Parathyroid adenoma (tissue), 2 donors: ENCODE results near the gene MYLK.

ENCODE experiments used
- H2AFZ ChIP-seq: fragments of 300-600 bp; sonication (generic); one replicate; pipeline ENCODE4 v1.7.0; 2017; ENCODE audit warnings: antibody characterized with exemption, mild to moderate bottlenecking
- H3K27ac ChIP-seq: fragments of 300-600 bp; sonication (generic); one replicate; pipeline ENCODE4 v1.7.0; 2017
- H3K27me3 ChIP-seq: fragments of 300-600 bp; sonication (generic); one replicate; pipeline ENCODE4 v1.7.0; 2017; ENCODE audit warnings: low read length; ENCODE audit not compliant: control insufficient read depth, insufficient read depth
- H3K36me3 ChIP-seq: fragments of 300-600 bp; sonication (generic); one replicate; pipeline ENCODE4 v1.7.0; 2017; ENCODE audit warnings: low read length; ENCODE audit not compliant: control insufficient read depth, insufficient read depth
- H3K4me1 ChIP-seq: fragments of 300-600 bp; sonication (generic); one replicate; pipeline ENCODE4 v1.7.0; 2017; ENCODE audit warnings: control low read depth
- H3K4me2 ChIP-seq: fragments of 300-600 bp; sonication (generic); one replicate; pipeline ENCODE4 v1.7.0; 2017; ENCODE audit warnings: low read length
- H3K4me3 ChIP-seq: fragments of 300-600 bp; sonication (generic); one replicate; pipeline ENCODE4 v1.7.0; 2017; ENCODE audit warnings: low read depth, low read length
- H3K79me2 ChIP-seq: fragments of 300-600 bp; sonication (generic); one replicate; pipeline ENCODE4 v1.7.0; 2017; ENCODE audit warnings: control low read depth
- H3K9ac ChIP-seq: fragments of 300-600 bp; sonication (generic); one replicate; pipeline ENCODE4 v1.7.0; 2017; ENCODE audit warnings: mild to moderate bottlenecking
- H3K9me3 ChIP-seq: fragments of 300-600 bp; sonication (generic); one replicate; pipeline ENCODE4 v1.7.0; 2017; ENCODE audit warnings: low read length; ENCODE audit not compliant: control insufficient read depth
- TF ChIP-seq, protein P1 (sequence below): fragments of 300-600 bp; sonication (generic); IDR thresholded peaks from one replicate; pipeline ENCODE4 v1.7.0; 2017; ENCODE audit warnings: antibody characterized with exemption, mild to moderate bottlenecking
- donor health status: primary hyperparathyroidism.

MYLK gene

DNA sequence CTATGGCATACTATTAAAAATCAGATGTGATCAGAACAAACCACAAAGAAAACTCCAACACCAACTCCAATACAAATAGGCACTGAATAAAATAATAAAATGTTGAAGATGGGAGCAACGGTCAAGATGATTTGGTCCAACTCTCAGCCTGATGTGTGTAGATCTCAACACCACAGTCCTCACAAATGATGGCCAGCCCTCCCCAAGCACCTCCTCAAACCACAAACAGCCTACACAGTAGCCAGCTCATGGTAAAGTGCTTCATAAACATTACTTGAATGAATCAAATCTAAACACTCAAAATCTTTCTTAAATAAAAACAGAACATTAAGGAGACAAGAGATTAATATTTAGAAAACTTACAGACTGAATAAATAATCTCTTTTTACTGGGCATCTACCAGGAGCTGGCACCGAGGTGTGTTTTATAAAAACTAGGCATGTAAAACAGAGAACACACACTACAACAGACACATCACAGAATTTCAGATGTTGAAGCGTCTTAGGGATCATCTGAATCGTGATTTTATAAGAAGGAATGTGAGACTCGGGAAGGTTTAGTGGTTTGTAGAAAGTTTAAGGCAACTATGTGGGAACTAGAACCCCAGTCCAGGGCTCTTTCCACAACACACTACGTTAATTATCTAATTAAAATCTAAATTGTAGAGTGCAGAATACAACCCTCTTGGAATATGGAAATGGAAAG, 102.4 kb downstream of the MYLK start:
- H3K27ac ChIP-seq, result no peak overlapping the region
- TF ChIP-seq, protein P1, sequence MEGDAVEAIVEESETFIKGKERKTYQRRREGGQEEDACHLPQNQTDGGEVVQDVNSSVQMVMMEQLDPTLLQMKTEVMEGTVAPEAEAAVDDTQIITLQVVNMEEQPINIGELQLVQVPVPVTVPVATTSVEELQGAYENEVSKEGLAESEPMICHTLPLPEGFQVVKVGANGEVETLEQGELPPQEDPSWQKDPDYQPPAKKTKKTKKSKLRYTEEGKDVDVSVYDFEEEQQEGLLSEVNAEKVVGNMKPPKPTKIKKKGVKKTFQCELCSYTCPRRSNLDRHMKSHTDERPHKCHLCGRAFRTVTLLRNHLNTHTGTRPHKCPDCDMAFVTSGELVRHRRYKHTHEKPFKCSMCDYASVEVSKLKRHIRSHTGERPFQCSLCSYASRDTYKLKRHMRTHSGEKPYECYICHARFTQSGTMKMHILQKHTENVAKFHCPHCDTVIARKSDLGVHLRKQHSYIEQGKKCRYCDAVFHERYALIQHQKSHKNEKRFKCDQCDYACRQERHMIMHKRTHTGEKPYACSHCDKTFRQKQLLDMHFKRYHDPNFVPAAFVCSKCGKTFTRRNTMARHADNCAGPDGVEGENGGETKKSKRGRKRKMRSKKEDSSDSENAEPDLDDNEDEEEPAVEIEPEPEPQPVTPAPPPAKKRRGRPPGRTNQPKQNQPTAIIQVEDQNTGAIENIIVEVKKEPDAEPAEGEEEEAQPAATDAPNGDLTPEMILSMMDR, result no peak
- no peaks in the 10 kb centered on the region for H3K79me2 ChIP-seq
- no peak overlapping the region for H2AFZ ChIP-seq
- no peaks in the 10 kb centered on the region for H3K36me3 ChIP-seq
- no peaks in the 10 kb centered on the region for H3K4me1 ChIP-seq
- no peak overlapping the region for H3K9ac ChIP-seq
- no peaks in the 10 kb centered on the region for H3K27me3 ChIP-seq
- H3K4me2 ChIP-seq, result no peak overlapping the region
- no peak overlapping the region for H3K4me3 ChIP-seq
- no peaks in the 10 kb centered on the region for H3K9me3 ChIP-seq

DNA sequence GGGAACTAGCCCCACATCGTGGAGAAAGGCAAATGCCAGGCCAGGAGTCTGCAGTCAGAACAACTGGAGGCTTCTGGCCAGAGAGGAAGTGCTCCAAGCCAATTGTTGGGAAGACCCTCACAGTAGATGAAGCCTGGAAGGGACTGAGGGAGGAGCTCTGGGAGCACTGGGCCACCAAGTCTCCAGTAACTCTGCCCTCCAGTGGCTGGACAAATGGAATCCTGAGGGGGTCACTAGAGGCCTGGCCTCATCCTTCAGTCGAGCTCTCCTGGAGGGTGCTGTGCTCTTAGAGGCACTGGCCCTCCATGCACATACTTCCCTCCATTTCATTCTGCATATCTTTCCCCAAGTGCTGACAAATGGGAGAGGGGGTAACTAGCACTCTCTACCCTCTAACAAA, 103.0 kb downstream of the MYLK start:
- no peaks in the 10 kb centered on the region for H3K27me3 ChIP-seq
- H3K4me3 ChIP-seq, result no peak overlapping the region
- H3K9ac ChIP-seq, result no peak overlapping the region
- no peak overlapping the region for H3K27ac ChIP-seq
- no peak overlapping the region for H2AFZ ChIP-seq
- H3K36me3 ChIP-seq, result no peaks in the 10 kb centered on the region
- H3K79me2 ChIP-seq, result no peaks in the 10 kb centered on the region
- TF ChIP-seq, protein P1, result no peak
- no peaks in the 10 kb centered on the region for H3K4me1 ChIP-seq
- no peak overlapping the region for H3K4me2 ChIP-seq
- H3K9me3 ChIP-seq, result no peaks in the 10 kb centered on the region

DNA sequence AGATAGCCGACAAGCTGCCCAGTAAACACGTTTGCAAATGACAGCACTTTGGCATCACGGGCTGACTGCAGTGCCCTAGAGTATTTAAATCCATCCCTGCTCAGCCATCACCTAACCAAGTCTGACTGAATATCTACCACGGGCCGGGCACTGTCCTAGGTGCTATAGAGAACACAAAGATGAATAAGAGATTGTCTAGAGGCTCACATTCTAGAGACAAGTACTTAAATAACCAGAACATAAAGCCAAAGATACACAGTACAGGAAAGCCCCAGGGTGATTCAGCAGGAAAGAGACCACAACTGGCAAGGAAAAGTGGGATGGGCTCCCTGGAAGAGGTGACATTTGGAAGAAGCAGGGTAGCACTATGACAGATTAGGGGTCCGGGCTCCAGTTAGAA, 103.5 kb downstream of the MYLK start:
- Histone ChIP-seq H3K9me3 (no peaks in the 10 kb centered on the region), H3K79me2 (no peaks in the 10 kb centered on the region), H3K36me3 (no peaks in the 10 kb centered on the region), H3K4me3 (no peak overlapping the region), H2AFZ (no peak overlapping the region), H3K4me1 (no peaks in the 10 kb centered on the region), H3K27ac (no peak overlapping the region), H3K9ac (no peak overlapping the region), H3K27me3 (no peaks in the 10 kb centered on the region), H3K4me2 (no peak overlapping the region)
- TF ChIP-seq, protein P1, result no peak

DNA sequence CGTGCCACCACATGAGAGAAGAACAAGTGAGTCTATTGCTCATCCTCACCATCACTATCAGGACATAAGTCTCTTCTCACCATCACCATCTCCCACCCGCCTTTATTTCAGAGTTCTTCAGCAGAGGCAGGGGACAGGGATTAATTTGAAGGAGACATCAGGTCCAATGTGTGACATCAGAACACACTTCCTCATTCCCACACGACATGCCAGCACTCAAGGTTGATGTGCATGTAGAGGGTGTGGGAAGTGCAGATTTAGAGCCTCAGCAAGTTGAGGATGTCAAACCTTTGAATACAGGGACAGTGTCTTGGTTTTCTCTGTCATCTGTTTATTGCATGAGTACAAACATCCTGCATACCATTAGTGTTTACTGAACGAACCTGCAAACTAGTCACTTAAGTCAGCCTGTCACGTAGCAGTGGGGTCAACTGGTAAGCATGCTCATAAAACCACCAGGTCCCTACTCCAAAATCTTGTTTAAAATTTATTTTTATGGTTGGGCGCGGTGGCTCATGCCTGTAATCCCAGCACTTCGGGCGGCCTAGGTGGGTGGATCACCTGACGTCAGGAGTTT, 104.4 kb downstream of the MYLK start:
- TF ChIP-seq, protein P1, result no peak
- Histone ChIP-seq H3K9ac (no peak overlapping the region), H3K4me1 (no peaks in the 10 kb centered on the region), H2AFZ (no peak overlapping the region), H3K36me3 (no peaks in the 10 kb centered on the region), H3K27ac (no peak overlapping the region), H3K27me3 (no peaks in the 10 kb centered on the region), H3K9me3 (no peaks in the 10 kb centered on the region), H3K4me2 (no peak overlapping the region), H3K79me2 (no peaks in the 10 kb centered on the region), H3K4me3 (no peak overlapping the region)
